HG02885 (cell line): Measurements from ENCODE around the gene ZAP70.
A peak's percentile ranks its signal among the peaks of the same experiment; 100 is the strongest.
"Not testable (repeated sequence)": the region's sequence is repeated elsewhere in the genome, so short reads cannot be mapped to it uniquely, and the experiment has no call there.

Source experiments
- ATAC-seq: cut with Tn5 transposase; IDR thresholded peaks from one replicate; pipeline ENCODE4 v1.9.1; 2021; ENCODE audit warnings: mild to moderate bottlenecking; ENCODE audit not compliant: unreplicated experiment, poor library complexity

The ZAP70 gene

DNA sequence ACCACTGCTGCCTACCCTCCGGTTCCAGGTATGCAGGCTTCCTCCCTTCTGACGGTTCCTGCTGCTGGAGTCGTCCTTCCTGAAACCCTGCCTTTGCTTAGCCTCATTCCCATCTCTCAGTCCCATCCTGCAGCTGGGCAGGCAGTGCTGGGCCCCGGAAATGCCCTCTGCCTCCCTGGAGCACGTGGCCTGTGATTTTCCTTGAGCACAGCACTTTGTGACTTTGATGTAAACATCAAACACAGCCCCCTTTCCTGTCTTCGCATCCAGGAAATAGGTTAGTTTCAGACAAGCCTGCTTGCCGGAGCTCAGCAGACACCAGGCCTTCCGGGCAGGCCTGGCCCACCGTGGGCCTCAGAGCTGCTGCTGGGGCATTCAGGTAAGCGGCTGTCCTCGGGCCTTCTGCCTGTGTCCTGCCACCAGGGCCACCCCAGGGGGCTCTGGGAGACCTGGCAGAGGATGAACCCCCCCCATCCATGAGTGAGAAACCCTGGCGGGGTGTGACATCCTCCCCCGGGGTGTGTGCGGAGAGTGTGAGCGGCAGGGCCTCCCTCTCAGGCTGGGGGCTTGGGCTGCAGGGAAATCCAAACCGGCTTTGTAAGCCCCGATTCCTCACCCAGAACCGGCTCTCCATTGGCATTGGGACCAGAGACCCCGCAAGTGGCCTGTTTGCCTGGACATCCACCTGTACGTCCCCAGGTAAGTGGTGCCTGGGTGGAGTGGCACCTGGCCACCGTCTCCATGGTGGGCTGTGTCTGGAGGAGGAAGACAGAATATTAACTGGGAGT is at the start of gene ZAP70:
ZAP70 (plus strand) TSS at position 281 of the 788 bp plus-strand sequence. CDS start 10,461 bp downstream, outside the sequence.
- peak; percentile 46 for ATAC-seq

DNA sequence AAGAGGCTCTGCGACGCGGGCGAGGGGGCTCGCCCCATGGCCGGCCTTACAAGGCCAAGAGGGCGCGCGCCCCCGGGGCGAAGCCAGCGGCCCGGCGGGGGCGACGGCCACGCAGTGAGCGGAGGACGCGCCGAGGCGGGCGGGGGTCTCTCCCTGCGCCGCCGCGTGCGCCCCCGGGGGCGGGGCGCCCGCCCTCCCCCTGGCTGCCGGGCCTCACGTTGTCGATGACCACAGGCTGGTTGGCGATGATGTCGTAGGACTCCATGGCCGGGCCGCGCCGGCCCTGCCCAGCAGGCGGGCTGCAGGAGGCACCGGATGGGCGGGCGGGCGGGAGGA is 49.8 kb upstream of the ZAP70 start:
- no peak for ATAC-seq

DNA sequence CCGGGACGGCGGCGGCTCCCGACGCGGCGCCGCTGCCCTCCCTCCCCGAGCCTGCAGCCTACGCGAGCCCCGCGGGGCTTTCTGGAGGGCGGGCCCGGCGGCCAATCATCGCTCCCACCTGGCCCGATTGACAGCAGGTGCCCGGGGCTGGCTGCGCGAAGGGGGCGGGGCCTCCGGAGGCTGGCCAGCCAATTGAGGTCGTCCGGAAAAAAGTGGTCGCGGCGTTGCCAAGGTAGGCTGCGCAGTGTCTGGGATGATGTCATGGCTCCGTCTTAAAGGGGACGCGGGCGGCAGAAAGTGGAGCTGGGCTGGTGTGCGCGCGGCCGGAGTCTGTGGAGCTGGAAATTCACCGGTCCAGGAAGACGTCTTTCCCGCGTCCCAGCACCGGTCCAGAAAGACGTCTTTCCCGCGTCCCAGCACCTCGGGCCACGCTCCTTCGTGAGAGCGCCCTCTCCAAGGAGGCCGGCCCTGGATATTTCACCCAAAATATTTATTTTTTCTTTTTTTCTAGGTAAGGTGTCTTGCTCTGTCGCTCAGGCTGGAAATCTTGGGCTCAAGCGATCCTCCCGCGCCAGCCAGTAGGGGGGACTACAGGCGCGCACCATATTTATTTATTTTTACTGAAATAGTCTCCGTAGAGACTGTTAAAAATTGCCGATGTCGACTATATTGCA is 49.3 kb upstream of the ZAP70 start, which contains the start of gene ACTR1B:
ACTR1B (minus strand) TSS at position 83 of the 674 bp plus-strand sequence. CDS start 154 bp downstream, outside the sequence.
- ATAC-seq = peak; percentile 86

DNA sequence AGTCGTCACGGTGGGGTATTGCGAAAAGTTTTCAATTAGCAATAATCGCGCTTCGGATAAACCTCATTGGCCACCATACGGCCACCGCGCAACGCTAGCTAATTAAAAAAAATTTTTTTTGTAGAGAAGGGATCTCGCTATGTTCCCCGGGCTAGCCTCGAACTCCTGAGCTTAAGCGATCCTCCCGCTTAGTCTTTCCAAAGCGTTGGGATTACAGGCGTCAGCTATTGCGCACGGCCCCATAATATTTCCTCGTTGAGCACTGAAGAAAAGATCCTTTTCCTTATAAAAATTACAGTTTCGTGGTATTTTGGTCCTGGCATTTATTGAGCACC is 48.8 kb upstream of the ZAP70 start:
- no peak for ATAC-seq

DNA sequence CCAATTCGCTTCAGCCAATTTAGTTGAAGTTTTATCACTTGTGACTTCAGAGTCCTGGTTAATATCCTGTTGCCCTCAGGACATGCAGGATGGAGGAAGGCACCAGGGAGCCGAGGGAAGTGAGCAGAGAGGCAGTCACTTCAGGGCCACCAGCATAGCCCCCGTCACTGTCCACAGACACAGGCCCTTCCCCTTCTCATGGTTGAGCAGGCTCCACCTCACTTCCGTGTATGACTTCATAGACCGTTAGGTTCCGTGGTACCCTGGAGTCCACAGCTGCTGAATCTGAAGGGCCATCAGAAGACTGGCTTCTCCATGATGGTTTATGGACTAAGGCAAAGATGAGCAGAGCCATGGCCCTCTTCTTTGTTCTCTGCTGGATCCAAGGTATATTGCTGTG is 43.9 kb upstream of the ZAP70 start, which contains the start of gene C2orf92:
C2orf92 (plus strand) TSS at position 266 of the 400 bp plus-strand sequence; CDS start at position 342, 76 bp downstream.
- peak; percentile 46 for ATAC-seq

DNA sequence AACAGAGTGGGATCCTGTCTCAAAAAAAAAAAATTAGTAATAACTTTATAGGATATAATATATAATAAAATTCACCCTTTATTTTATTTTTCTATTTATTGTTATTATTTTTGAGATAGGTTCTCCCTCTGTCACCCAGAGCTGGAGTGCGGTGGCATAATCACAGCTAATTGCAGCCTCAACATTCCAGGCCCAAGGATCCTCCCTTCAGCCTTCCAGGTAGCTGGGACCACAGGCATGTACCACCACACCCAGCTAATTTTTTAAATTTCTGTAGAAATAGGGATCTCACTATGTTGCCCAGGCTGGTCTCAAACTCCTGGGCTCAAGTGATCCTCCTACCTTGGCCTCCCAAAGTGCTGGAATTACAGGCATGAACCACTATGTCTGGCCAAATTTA is 42.9 kb upstream of the ZAP70 start:
- ATAC-seq = no peak

DNA sequence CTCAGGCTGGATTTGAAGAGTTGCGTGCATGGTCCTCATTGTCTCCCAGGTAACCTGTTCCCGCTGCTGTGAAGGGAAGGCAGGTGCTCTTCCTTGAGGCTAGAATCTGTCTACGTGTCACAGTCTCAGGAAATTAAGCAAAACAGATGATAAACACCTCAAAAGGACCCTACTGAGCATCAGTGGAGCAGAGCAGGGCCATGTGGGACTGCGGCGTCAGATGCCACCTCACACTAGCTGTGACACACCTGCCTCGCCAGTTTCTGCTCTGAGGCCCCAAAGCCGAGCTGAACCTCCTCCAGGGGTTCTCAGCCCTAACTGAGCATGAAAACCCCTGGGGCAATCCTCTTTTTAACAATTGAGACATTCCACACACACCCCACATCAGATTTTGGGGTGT is 41.9 kb upstream of the ZAP70 start:
- ATAC-seq = no peak

DNA sequence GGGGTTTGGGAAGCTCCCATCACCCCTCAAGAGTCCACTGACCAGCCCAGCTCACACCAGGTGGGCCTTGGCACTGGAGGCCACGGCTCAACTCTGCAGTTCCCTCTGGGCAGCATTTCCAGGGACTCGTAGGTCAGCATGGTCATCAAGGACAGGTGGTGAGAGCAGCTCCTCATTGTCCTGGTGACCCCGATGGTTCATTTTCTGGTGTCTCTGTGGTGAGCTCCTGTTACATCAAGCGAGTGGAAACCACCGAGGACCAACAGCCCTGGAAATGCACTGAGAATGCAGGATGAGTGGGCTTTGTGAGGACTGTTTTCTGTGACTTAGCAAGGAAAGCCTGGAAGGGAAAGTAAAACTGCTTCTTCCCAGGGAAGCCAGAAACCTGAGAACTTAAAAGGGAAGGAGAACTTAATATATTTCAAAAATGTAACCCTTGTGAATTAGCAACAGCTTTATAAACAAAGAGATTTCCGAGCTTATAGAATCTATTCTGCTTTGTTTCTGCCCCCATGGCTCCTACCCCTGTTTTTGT is 40.7 kb upstream of the ZAP70 start:
- ATAC-seq = not testable (repeated sequence)

DNA sequence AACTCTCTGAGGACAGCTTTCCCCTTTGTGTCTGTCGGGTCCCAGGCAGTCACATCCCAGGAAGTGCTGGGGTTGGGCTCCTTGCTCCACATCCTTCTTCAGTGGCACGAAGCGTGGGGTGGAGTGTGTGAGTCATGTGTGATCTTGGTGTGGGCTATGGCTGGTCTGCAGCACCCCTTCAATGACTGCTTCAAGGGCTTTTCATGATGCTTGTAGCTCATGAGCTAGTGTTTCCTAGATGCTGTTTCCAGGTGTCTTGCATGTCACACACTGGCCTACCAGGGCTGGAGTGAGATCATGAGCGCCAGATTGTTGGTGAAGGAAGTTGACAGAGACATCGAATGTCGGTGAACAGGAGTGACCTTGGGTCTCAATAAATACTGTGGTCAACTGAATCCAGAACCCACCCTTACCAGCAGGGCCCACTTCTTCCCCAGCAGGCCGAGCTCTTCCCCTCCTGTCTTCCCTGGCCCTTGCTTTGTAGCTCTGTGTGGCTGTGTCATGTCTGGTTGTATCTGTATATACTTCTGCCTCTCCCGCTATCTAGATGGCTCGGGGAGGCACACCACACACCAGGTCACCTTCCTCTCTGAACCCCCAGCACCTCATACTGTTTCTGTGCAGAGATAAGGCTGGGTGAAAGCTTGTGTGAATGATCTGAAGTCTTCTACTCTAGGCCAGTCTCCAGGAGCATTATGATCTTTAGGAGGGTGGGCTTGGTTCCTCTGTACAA is 40.0 kb upstream of the ZAP70 start:
- no peak for ATAC-seq

DNA sequence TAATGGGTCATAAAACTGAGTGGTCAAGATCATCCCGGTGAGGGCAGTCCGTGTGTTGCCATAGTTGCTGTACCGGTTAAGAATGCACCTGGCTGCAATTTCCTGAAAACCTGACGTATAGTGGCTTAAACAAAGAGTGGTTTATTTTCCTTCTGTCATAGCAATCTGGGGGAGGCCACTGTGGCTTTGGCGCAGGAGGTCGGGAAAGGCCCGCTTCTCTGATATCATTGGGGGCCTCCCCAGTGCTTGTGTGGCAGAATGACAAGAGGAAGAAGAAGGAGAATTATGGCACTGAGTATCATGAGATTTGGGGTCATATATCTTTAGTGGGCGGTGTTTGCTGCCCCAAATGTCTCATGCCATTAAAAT is 39.5 kb upstream of the ZAP70 start:
- no peak for ATAC-seq

DNA sequence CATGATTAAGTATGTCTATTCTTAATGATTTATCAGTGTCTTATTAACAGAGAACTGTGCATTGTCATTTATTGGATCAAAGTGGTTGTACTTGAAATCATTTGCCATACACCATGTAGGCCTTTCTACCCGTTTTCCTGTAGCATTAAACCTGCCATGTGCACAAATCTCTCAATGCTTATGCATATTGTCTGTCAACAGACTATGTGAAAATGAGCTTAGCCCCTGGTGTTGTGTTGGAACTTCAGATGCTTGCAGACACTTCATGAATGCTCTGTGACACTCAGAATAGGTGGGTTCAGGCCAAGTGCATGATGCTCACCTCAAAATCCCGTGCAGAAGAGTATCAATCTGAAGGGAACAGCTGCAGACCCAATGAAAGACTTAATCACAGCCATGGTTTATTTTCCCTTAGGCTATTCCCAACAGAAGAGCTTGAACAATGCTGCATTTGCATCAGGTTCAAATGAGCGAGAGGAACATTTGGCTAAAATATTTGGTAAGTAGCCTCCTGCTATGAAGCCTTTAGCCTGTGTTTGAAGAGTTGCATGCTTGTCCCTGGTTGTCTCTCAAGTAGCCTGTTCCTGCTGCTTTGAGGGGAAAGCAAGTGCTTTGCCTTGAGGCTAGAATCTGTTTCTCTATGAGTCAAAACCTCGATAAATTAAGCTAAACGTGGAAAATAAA is 37.8 kb upstream of the ZAP70 start:
- ATAC-seq = no peak

DNA sequence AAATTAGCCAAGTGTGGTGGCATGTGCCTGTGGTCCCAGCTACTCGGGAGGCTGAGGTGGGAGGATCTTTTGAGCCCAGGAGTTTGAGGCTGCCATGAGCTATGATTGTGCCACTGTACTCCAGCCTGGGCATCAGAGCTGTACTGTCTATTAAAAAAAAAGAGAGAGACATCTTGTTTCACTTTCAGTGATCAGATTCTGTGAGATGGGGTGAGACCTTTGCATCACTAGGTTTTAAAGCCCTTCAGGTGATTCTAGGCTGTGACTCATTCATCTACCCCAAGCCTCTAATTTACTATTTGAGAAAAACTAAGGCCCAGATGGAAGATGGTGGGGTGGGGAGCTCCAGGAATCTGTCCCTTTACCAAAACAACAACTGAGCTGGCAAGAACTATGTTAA is 36.8 kb upstream of the ZAP70 start:
- no peak for ATAC-seq

DNA sequence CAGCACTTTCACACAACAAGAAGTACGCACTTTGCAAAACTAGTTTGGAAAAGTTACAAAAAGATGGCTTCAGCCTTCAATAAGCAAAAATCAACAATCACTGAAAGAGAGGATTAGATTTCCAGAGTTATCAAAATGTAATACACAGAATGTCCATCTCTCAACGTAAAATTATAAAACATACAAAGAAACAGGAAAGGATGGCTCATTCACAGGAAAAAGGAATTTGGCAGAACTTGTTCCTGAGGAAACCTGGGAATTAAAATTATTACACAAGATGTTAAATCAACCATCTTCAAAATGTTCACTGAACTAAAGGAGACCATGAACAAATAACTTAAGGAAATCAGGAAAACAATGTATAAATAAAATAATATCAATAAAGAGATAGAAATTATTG is 35.9 kb upstream of the ZAP70 start:
- no peak for ATAC-seq

DNA sequence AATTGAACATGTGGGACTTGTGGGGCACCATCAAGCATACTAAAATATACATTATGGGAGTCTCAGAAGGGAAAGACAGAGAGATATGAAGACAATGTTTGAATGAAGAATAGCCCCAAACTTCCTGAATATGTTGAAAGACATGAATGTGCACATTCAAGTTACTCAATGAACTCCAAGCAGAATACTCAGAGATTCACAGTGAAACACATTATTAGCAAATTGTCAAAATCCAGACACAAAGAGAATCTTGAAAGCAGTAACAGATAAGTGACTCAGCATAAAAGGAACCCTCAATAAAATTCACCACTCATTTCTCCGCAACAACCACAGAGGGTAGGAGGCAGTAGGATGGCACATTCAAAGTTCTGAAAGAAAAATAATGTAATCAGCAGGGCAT is 35.1 kb upstream of the ZAP70 start:
- no peak for ATAC-seq

DNA sequence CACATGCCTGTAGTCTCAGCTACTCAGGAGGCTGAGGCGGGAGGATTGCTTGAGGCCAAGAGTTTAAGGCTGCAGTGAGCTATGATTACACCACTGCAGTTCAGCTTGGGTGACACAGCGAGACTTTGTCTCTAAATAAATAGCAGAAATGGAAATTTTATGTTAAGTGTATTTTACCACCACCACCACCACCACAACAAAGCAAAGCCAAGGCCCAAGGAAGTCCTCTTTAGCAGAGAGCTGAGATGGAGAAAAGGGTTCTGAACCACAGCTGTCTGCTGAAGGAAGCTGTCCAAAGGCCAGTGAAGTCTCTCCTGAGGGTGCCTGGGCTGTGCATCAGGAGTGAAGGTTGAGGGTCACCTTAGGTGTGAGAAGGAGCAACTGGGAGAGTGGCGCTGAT is 26.1 kb upstream of the ZAP70 start:
- not testable (repeated sequence) for ATAC-seq

DNA sequence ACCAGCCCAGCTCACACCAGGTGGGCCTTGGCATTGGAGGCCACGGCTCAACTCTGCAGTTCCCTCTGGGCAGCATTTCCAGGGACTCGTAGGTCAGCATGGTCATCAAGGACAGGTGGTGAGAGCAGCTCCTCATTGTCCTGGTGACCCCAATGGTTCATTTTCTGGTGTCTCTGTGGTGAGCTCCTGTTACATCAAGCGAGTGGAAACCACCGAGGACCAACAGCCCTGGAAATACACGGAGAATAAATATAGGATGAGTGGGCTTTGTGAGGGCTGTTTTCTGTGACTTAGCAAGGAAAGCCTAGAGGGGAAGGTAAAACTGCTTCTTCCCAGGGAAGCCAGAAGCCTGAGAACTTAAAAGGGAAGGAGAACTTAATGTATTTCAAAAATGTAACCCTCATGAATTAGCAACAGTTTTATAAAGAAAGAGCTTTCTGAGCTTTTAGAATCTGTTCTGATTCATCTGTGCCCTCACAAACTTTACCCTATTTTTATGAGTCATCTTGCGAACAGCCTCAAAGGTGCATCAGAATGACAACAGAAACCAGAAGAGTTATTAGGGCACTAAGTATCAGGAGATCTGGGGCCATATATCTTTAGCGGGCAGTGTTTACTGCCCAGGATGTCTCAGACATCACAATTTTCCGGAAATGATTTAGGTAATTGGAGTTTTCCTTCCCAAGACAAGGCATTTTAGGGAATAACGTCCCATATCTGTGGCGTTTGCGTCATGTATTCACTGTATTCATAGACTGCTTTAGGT is 25.1 kb upstream of the ZAP70 start:
- no peak for ATAC-seq

DNA sequence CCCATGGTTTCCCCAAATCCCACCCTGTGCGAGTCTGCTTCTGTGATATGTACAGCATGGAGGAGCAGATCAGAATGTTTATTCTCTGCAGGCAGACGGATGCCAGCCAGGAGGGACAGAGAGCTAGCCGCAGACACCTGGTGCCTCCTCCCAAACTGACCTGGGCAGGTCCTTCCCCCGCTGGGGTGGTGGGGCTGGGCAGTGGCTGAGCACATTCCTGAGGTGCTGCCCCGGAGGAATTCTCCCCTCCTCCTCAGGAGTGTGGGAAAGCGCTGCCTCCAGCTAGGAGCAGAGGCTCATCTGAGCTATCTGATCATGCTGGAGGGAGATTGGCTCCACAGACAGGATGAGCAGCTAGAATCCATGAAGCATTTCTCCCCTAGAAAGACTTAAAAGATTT is 22.2 kb upstream of the ZAP70 start:
- no peak for ATAC-seq

DNA sequence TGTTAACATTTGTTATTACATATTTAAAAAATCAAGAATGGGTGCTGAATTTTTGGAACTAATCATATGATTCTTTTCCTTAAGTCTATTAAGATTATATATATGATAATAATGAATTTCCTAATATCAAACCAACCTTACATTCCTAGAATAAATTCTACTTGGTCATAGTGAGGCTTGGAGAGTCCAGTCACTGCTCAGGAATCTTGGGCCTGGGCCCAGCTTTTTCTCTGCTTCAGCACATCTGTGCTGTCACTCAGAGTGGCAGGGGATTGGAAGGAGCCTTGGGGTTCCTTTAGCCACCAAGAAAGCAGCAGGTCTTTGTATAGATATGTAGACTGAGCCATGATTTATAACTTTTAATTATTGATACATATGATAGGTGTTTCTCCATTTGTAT is 19.9 kb upstream of the ZAP70 start:
- no peak for ATAC-seq

DNA sequence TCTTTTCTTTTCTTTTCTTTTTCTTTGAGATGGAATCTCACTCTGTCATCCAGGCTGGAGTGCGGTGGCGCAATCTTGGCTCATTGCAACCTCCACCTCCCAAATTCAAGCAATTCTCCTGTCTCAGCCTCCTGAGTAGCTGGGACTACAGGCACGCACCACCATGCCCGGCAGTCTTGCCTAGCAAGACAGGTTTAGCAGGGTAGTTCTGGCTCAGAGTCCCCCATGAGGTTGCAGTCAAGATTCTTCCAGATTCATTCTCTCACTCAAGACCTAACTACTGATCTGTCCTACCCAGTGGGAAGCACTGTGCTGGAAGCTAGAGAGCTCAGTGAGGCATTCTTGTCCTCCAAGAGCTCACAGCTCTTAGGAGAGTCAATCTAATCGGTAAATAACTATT is 17.6 kb upstream of the ZAP70 start:
- ATAC-seq = no peak
